CD14-positive monocyte (primary cell): Measurements from ENCODE around the gene PRAMEF12. TPM values are rescaled to one million over a fixed set of nuclear protein-coding genes. Genes with fewer than 3 reads are reported as not detected.

ENCODE experiments used
- DNase-seq, 3 donors: peaks; one replicate each; pipeline ENCODE4 v3.0.0-alpha.2; 2011 to 2022
- H2AFZ ChIP-seq: 2 replicates; pipeline ENCODE4 v1.6.0; 2012; ENCODE audit warnings: mild to moderate bottlenecking, low read depth, low read length, inconsistent platforms; ENCODE audit not compliant: insufficient read depth, poor library complexity, severe bottlenecking
- H3K27ac ChIP-seq, 2 donors: 1 replicate in 1 of 2; 2 replicates in 1 of 2; pipeline ENCODE4 v1.5.1; 2012 to 2013; ENCODE audit warnings: low read length in 2 of 2, control low read depth in 1 of 2, inconsistent platforms in 1 of 2, low read depth in 1 of 2, mild to moderate bottlenecking in 1 of 2
- H3K27me3 ChIP-seq, 2 donors: one replicate each; pipeline versions ENCODE4 v1.6.0 to v1.6.1; 2011 to 2013; ENCODE audit warnings: low read length in 2 of 2; ENCODE audit not compliant: control insufficient read depth in 2 of 2, insufficient read depth in 2 of 2
- H3K36me3 ChIP-seq, 2 donors: replicated peaks in 1 of 2; 1 replicate in 1 of 2; 2 replicates in 1 of 2; pipeline versions ENCODE4 v1.5.1 to v1.6.1; 2012 to 2013; ENCODE audit warnings: low read length in 2 of 2, control low read depth in 1 of 2, inconsistent platforms in 1 of 2, mild to moderate bottlenecking in 1 of 2; ENCODE audit not compliant: insufficient read depth in 2 of 2, control insufficient read depth in 1 of 2
- H3K4me1 ChIP-seq, 2 donors: 1 replicate in 1 of 2; 2 replicates in 1 of 2; pipeline versions ENCODE4 v1.5.1 to v1.6.1; 2012 to 2013; ENCODE audit warnings: low read length in 2 of 2, control low read depth in 1 of 2, inconsistent platforms in 1 of 2, mild to moderate bottlenecking in 1 of 2, moderate library complexity in 1 of 2; ENCODE audit not compliant: insufficient read depth in 2 of 2, control insufficient read depth in 1 of 2
- H3K4me2 ChIP-seq: replicated peaks from 2 replicates; pipeline ENCODE3; 2012; ENCODE audit warnings: low read length, moderate library complexity, mild to moderate bottlenecking; ENCODE audit not compliant: poor library complexity, severe bottlenecking; ENCODE audit errors: extremely low read depth
- H3K4me3 ChIP-seq, 3 experiments: fragments of 200-600 bp in 1 of 3; sonication (generic) in 1 of 3; replicated peaks in 1 of 3; 1 replicate in 2 of 3; 2 replicates in 1 of 3; pipeline ENCODE4 v1.5.1; 2011 to 2013; ENCODE audit warnings: low read length in 3 of 3, mild to moderate bottlenecking in 3 of 3, control low read depth in 2 of 3, low read depth in 2 of 3, inconsistent platforms in 1 of 3, moderate library complexity in 1 of 3
- H3K79me2 ChIP-seq: 2 replicates; pipeline ENCODE4 v1.6.0; 2012; ENCODE audit warnings: mild to moderate bottlenecking, control low read depth, inconsistent platforms, low read length, moderate library complexity; ENCODE audit not compliant: insufficient read depth
- H3K9ac ChIP-seq: 2 replicates; pipeline ENCODE4 v1.6.0; 2017; ENCODE audit warnings: low read length, mild to moderate bottlenecking; ENCODE audit not compliant: insufficient read depth, poor library complexity, severe bottlenecking
- H3K9me3 ChIP-seq, 2 donors: replicated peaks in 1 of 2; 1 replicate in 1 of 2; 2 replicates in 1 of 2; pipeline versions ENCODE4 v1.5.1 to v1.6.1; 2012 to 2013; ENCODE audit warnings: low read length in 2 of 2, control low read depth in 1 of 2; ENCODE audit not compliant: control insufficient read depth in 1 of 2, insufficient read depth in 1 of 2
- H4K20me1 ChIP-seq: 2 replicates; pipeline ENCODE4 v1.6.0; 2012; ENCODE audit warnings: mild to moderate bottlenecking, low read length, control low read depth, moderate library complexity; ENCODE audit not compliant: insufficient read depth
- H3K27ac Mint-ChIP-seq, 7 donors: one replicate each; pipeline ENCODE4 v1.8.0; 2020; ENCODE audit warnings: mild to moderate bottlenecking in 7 of 7, mixed read lengths in 7 of 7, moderate library complexity in 6 of 7, inconsistent platforms in 2 of 7
- H3K27me3 Mint-ChIP-seq, 3 donors: one replicate each; pipeline ENCODE4 v1.8.0; 2021 to 2022; ENCODE audit warnings: low read depth in 3 of 3, mild to moderate bottlenecking in 3 of 3, mixed read lengths in 3 of 3, moderate library complexity in 3 of 3, inconsistent platforms in 1 of 3
- H3K36me3 Mint-ChIP-seq, 2 donors: one replicate each; pipeline ENCODE4 v1.8.0; 2020; ENCODE audit warnings: mixed read lengths in 2 of 2, inconsistent platforms in 1 of 2, mild to moderate bottlenecking in 1 of 2
- H3K4me1 Mint-ChIP-seq: one replicate; pipeline ENCODE4 v1.8.0; 2020; ENCODE audit warnings: mild to moderate bottlenecking, mixed read lengths
- H3K4me3 Mint-ChIP-seq, 2 donors: one replicate each; pipeline ENCODE4 v1.8.0; 2020; ENCODE audit warnings: mild to moderate bottlenecking in 2 of 2, mixed read lengths in 2 of 2, moderate library complexity in 1 of 2
- H3K9me3 Mint-ChIP-seq, 7 donors: one replicate each; pipeline ENCODE4 v1.8.0; 2020 to 2022; ENCODE audit warnings: mixed read lengths in 7 of 7, mild to moderate bottlenecking in 6 of 7, moderate library complexity in 6 of 7, inconsistent platforms in 2 of 7
- CTCF ChIP-seq: fragments of 200-600 bp; IDR thresholded peaks from one replicate; pipeline ENCODE4 v1.8.0; 2022; ENCODE audit warnings: antibody characterized with exemption, mild to moderate bottlenecking
- WGBS: methylation state at CpG from one replicate; pipeline ENCODE4 v1.1.5; 2013; ENCODE audit warnings: missing lambda C conversion rate; ENCODE audit not compliant: insufficient coverage; 5-methylcytosine and 5-hydroxymethylcytosine counted together
- intact Hi-C, 2 donors: fragments of 100-400 bp; cut with micrococcal nuclease; formaldehyde crosslinking; loops; one replicate each; pipeline versions ENCODE4 v1.15.0 to v1.15.1; 2023
- polyA plus RNA-seq, 3 donors: library from polyadenylated mRNA; depleted of rRNA in 1 of 3; unstranded in 2 of 3; stranded (reverse) in 1 of 3; fragments of 300-500 nt in 2 of 3; fragments of >200 nt in 1 of 3; fragmentation: Illumina TruSeq in 2 of 3; gene quantifications; 1 replicate in 2 of 3; 2 replicates in 1 of 3; pipeline ENCODE4 v1.2.3, GENCODE V29; 2012 to 2021

The PRAMEF12 gene
- polyA plus RNA-seq, 3 donors = not detected

- H3K4me1 ChIP-seq = no peaks in the 10 kb centered on the region
- no peaks in the 10 kb centered on the region for H3K9me3 ChIP-seq
- Mint-ChIP-seq H3K4me1 (no peaks in the 10 kb centered on the region), H3K27ac (no peak overlapping the region), H3K27me3 (peaks cover 2 to 28% (median 4%) of the 10 kb centered on the region in 3 donors), H3K4me3 (no peak overlapping the region), H3K36me3 (no peaks in the 10 kb centered on the region), H3K9me3 (peaks cover 0 to 9% (median 2%) of the 10 kb centered on the region in 7 donors)
- H2AFZ ChIP-seq = no peak overlapping the region
- no peak overlapping the region for H3K4me2 ChIP-seq
- WGBS = 94% methylated on average over 3 of the region's 5 CpGs
- no peaks in the 10 kb centered on the region for H3K36me3 ChIP-seq
- no peaks in the 10 kb centered on the region for H4K20me1 ChIP-seq
- H3K27me3 ChIP-seq = no peaks in the 10 kb centered on the region
- H3K4me3 ChIP-seq = no peak overlapping the region
- H3K79me2 ChIP-seq = no peaks in the 10 kb centered on the region
- intact Hi-C loops = no loop called here
- TF ChIP-seq CTCF = no peak
- no peak for DNase-seq
- H3K9ac ChIP-seq = no peak overlapping the region
- no peak overlapping the region for H3K27ac ChIP-seq
These were observed 1.0 kb upstream of the PRAMEF12 start for GRCh38 chr1:12772520-12772919.

GRCh38 chr1:12774801-12775345 lies 1.3 kb downstream of the PRAMEF12 start:
- Mint-ChIP-seq H3K9me3 (peaks cover 0 to 9% (median 2%) of the 10 kb centered on the region in 7 donors), H3K27me3 (peaks cover 2 to 18% (median 5%) of the 10 kb centered on the region in 3 donors), H3K4me3 (no peak overlapping the region), H3K36me3 (no peaks in the 10 kb centered on the region), H3K27ac (no peak overlapping the region), H3K4me1 (no peaks in the 10 kb centered on the region)
- TF ChIP-seq CTCF = no peak
- Histone ChIP-seq H3K79me2 (no peaks in the 10 kb centered on the region), H3K9me3 (no peaks in the 10 kb centered on the region), H3K36me3 (no peaks in the 10 kb centered on the region), H3K27ac (no peak overlapping the region), H3K4me3 (no peak overlapping the region), H2AFZ (no peak overlapping the region), H3K4me2 (no peak overlapping the region), H4K20me1 (no peaks in the 10 kb centered on the region), H3K4me1 (no peaks in the 10 kb centered on the region), H3K9ac (no peak overlapping the region), H3K27me3 (no peaks in the 10 kb centered on the region)
- DNase-seq = no peak
- intact Hi-C loops = no loop called here
- 96% methylated on average over 4 of the region's 5 CpGs for WGBS
